CD14-positive monocyte (primary cell): Measurements from ENCODE around the gene CLTCL1. TPM values are rescaled to one million over a fixed set of nuclear protein-coding genes. Genes with fewer than 3 reads are reported as not detected.
"Not testable (repeated sequence)": the region's sequence is repeated elsewhere in the genome, so short reads cannot be mapped to it uniquely, and the experiment has no call there.

Experiments
- DNase-seq, 3 donors: peaks; one replicate each; pipeline ENCODE4 v3.0.0-alpha.2; 2011 to 2022
- H2AFZ ChIP-seq: 2 replicates; pipeline ENCODE4 v1.6.0; 2012; ENCODE audit warnings: mild to moderate bottlenecking, low read depth, low read length, inconsistent platforms; ENCODE audit not compliant: insufficient read depth, poor library complexity, severe bottlenecking
- H3K27ac ChIP-seq, 2 donors: 1 replicate in 1 of 2; 2 replicates in 1 of 2; pipeline ENCODE4 v1.5.1; 2012 to 2013; ENCODE audit warnings: low read length in 2 of 2, control low read depth in 1 of 2, inconsistent platforms in 1 of 2, low read depth in 1 of 2, mild to moderate bottlenecking in 1 of 2
- H3K27me3 ChIP-seq, 2 donors: one replicate each; pipeline versions ENCODE4 v1.6.0 to v1.6.1; 2011 to 2013; ENCODE audit warnings: low read length in 2 of 2; ENCODE audit not compliant: control insufficient read depth in 2 of 2, insufficient read depth in 2 of 2
- H3K36me3 ChIP-seq, 2 donors: replicated peaks in 1 of 2; 1 replicate in 1 of 2; 2 replicates in 1 of 2; pipeline versions ENCODE4 v1.5.1 to v1.6.1; 2012 to 2013; ENCODE audit warnings: low read length in 2 of 2, control low read depth in 1 of 2, inconsistent platforms in 1 of 2, mild to moderate bottlenecking in 1 of 2; ENCODE audit not compliant: insufficient read depth in 2 of 2, control insufficient read depth in 1 of 2
- H3K4me1 ChIP-seq, 2 donors: 1 replicate in 1 of 2; 2 replicates in 1 of 2; pipeline versions ENCODE4 v1.5.1 to v1.6.1; 2012 to 2013; ENCODE audit warnings: low read length in 2 of 2, control low read depth in 1 of 2, inconsistent platforms in 1 of 2, mild to moderate bottlenecking in 1 of 2, moderate library complexity in 1 of 2; ENCODE audit not compliant: insufficient read depth in 2 of 2, control insufficient read depth in 1 of 2
- H3K4me2 ChIP-seq: replicated peaks from 2 replicates; pipeline ENCODE3; 2012; ENCODE audit warnings: low read length, moderate library complexity, mild to moderate bottlenecking; ENCODE audit not compliant: poor library complexity, severe bottlenecking; ENCODE audit errors: extremely low read depth
- H3K4me3 ChIP-seq, 3 experiments: fragments of 200-600 bp in 1 of 3; sonication (generic) in 1 of 3; replicated peaks in 1 of 3; 1 replicate in 2 of 3; 2 replicates in 1 of 3; pipeline ENCODE4 v1.5.1; 2011 to 2013; ENCODE audit warnings: low read length in 3 of 3, mild to moderate bottlenecking in 3 of 3, control low read depth in 2 of 3, low read depth in 2 of 3, inconsistent platforms in 1 of 3, moderate library complexity in 1 of 3
- H3K79me2 ChIP-seq: 2 replicates; pipeline ENCODE4 v1.6.0; 2012; ENCODE audit warnings: mild to moderate bottlenecking, control low read depth, inconsistent platforms, low read length, moderate library complexity; ENCODE audit not compliant: insufficient read depth
- H3K9ac ChIP-seq: 2 replicates; pipeline ENCODE4 v1.6.0; 2017; ENCODE audit warnings: low read length, mild to moderate bottlenecking; ENCODE audit not compliant: insufficient read depth, poor library complexity, severe bottlenecking
- H3K9me3 ChIP-seq, 2 donors: replicated peaks in 1 of 2; 1 replicate in 1 of 2; 2 replicates in 1 of 2; pipeline versions ENCODE4 v1.5.1 to v1.6.1; 2012 to 2013; ENCODE audit warnings: low read length in 2 of 2, control low read depth in 1 of 2; ENCODE audit not compliant: control insufficient read depth in 1 of 2, insufficient read depth in 1 of 2
- H4K20me1 ChIP-seq: 2 replicates; pipeline ENCODE4 v1.6.0; 2012; ENCODE audit warnings: mild to moderate bottlenecking, low read length, control low read depth, moderate library complexity; ENCODE audit not compliant: insufficient read depth
- H3K27ac Mint-ChIP-seq, 7 donors: one replicate each; pipeline ENCODE4 v1.8.0; 2020; ENCODE audit warnings: mild to moderate bottlenecking in 7 of 7, mixed read lengths in 7 of 7, moderate library complexity in 6 of 7, inconsistent platforms in 2 of 7
- H3K27me3 Mint-ChIP-seq, 3 donors: one replicate each; pipeline ENCODE4 v1.8.0; 2021 to 2022; ENCODE audit warnings: low read depth in 3 of 3, mild to moderate bottlenecking in 3 of 3, mixed read lengths in 3 of 3, moderate library complexity in 3 of 3, inconsistent platforms in 1 of 3
- H3K36me3 Mint-ChIP-seq, 2 donors: one replicate each; pipeline ENCODE4 v1.8.0; 2020; ENCODE audit warnings: mixed read lengths in 2 of 2, inconsistent platforms in 1 of 2, mild to moderate bottlenecking in 1 of 2
- H3K4me1 Mint-ChIP-seq: one replicate; pipeline ENCODE4 v1.8.0; 2020; ENCODE audit warnings: mild to moderate bottlenecking, mixed read lengths
- H3K4me3 Mint-ChIP-seq, 2 donors: one replicate each; pipeline ENCODE4 v1.8.0; 2020; ENCODE audit warnings: mild to moderate bottlenecking in 2 of 2, mixed read lengths in 2 of 2, moderate library complexity in 1 of 2
- H3K9me3 Mint-ChIP-seq, 7 donors: one replicate each; pipeline ENCODE4 v1.8.0; 2020 to 2022; ENCODE audit warnings: mixed read lengths in 7 of 7, mild to moderate bottlenecking in 6 of 7, moderate library complexity in 6 of 7, inconsistent platforms in 2 of 7
- CTCF ChIP-seq: fragments of 200-600 bp; IDR thresholded peaks from one replicate; pipeline ENCODE4 v1.8.0; 2022; ENCODE audit warnings: antibody characterized with exemption, mild to moderate bottlenecking
- WGBS: methylation state at CpG from one replicate; pipeline ENCODE4 v1.1.5; 2013; ENCODE audit warnings: missing lambda C conversion rate; ENCODE audit not compliant: insufficient coverage; 5-methylcytosine and 5-hydroxymethylcytosine counted together
- intact Hi-C, 2 donors: fragments of 100-400 bp; cut with micrococcal nuclease; formaldehyde crosslinking; loops; one replicate each; pipeline versions ENCODE4 v1.15.0 to v1.15.1; 2023
- polyA plus RNA-seq, 3 donors: library from polyadenylated mRNA; depleted of rRNA in 1 of 3; unstranded in 2 of 3; stranded (reverse) in 1 of 3; fragments of 300-500 nt in 2 of 3; fragments of >200 nt in 1 of 3; fragmentation: Illumina TruSeq in 2 of 3; gene quantifications; 1 replicate in 2 of 3; 2 replicates in 1 of 3; pipeline ENCODE4 v1.2.3, GENCODE V29; 2012 to 2021

Gene CLTCL1
- polyA plus RNA-seq, 3 donors, result 5.1 to 17.0 (median 6.1) TPM

GRCh38 chr22:19331474-19331873 lies 40.0 kb upstream of the CLTCL1 start:
- Histone ChIP-seq H3K79me2 (no peaks in the 10 kb centered on the region), H3K4me3 (no peak overlapping the region), H3K9me3 (peaks cover 35 to 56% of the 10 kb centered on the region in 2 donors), H4K20me1 (no peaks in the 10 kb centered on the region), H3K4me2 (no peak overlapping the region), H3K4me1 (no peaks in the 10 kb centered on the region), H3K27me3 (no peaks in the 10 kb centered on the region), H2AFZ (no peak overlapping the region), H3K36me3 (peaks cover 62 to 80% of the 10 kb centered on the region in 2 donors), H3K9ac (no peak overlapping the region), H3K27ac (no peak overlapping the region)
- intact Hi-C loops, result no loop called here
- peaks cover 73 to 83% of the 10 kb centered on the region in 2 donors for H3K36me3 Mint-ChIP-seq
- H3K4me3 Mint-ChIP-seq, result no peak overlapping the region
- peak overlapping the region in 1 of 7 donors; percentile 2 for H3K27ac Mint-ChIP-seq
- DNase-seq, result no peak
- WGBS, result 100% methylated on average over 6 of the region's 7 CpGs
- H3K9me3 Mint-ChIP-seq, result peaks cover 49 to 73% (median 52%) of the 10 kb centered on the region in 7 donors
- H3K4me1 Mint-ChIP-seq, result no peaks in the 10 kb centered on the region
- H3K27me3 Mint-ChIP-seq, result no peaks in the 10 kb centered on the region
- TF ChIP-seq CTCF, result no peak

DNA sequence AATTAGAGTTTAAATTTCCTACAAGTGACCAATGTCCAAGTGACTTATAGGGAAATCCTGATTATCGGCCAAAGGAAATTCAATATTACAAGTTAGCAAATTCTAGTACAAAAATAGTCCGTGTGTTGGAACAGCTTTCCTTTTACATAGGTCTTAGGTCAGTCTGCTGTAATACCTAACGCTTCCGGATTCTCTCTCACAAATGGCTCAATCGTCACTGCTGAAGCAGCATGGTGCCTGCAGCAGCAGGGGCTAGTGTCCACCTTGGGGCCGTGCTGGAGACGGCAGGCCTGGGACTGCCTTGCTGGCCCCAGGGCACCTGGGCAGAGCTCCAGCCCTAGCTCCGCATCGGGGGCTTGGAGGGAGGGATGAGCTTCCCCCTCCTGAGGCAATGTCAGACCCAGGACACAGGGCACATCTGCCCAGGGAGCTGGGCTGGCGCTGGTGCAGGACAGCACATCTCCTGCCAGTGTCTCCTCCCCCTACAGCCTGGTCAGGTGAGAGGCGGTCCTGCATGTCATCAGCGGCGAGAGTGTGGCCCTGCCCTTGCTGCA lies 39.4 kb upstream of the CLTCL1 start:
- H3K4me3 Mint-ChIP-seq, result no peak overlapping the region
- DNase-seq, result no peak

DNA sequence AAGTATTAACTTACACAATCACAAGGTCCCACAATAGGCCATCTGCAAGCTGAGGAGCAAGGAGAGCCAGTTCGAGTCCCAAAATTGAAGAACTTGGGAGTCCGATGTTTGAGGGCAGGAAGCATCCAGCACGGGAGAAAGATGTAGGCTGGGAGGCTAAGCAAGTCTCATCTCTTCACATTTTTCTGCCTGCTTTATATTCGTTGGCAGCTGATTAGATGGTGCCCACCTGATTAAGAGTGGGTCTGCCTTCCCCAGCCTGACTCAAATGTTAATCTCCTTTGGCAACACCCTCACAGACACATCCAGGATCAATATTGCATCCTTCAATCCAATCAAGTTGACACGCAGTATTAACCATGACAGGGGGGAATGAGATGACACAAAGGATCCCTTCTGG lies 38.7 kb upstream of the CLTCL1 start:
- H3K4me1 ChIP-seq, H3K9ac ChIP-seq, H3K27me3 Mint-ChIP-seq, H4K20me1 ChIP-seq, DNase-seq, H3K4me3 Mint-ChIP-seq, H3K27ac ChIP-seq, H3K4me1 Mint-ChIP-seq, H2AFZ ChIP-seq, intact Hi-C loops, H3K27me3 ChIP-seq, H3K79me2 ChIP-seq, H3K4me2 ChIP-seq, H3K4me3 ChIP-seq: not testable (repeated sequence)
- H3K27ac Mint-ChIP-seq, result peak overlapping the region in 1 of 7 donors; percentile 54
- H3K9me3 ChIP-seq, result peaks cover 23 to 48% of the 10 kb centered on the region in 2 donors
- peaks cover 40 to 61% (median 44%) of the 10 kb centered on the region in 7 donors for H3K9me3 Mint-ChIP-seq
- peaks cover 50 to 67% of the 10 kb centered on the region in 2 donors for H3K36me3 ChIP-seq
- H3K36me3 Mint-ChIP-seq, result peaks cover 60 to 70% of the 10 kb centered on the region in 2 donors
- WGBS, result 80% methylated on average over 1 of the region's 5 CpGs

More for the DNA sequence above, 39.4 kb upstream of the CLTCL1 start:
- no peak overlapping the region for H3K27ac ChIP-seq
- 99% methylated on average over 8 of the region's 13 CpGs for WGBS
- Mint-ChIP-seq H3K27me3 (no peaks in the 10 kb centered on the region), H3K27ac (no peak overlapping the region), H3K4me1 (no peaks in the 10 kb centered on the region), H3K9me3 (peaks cover 44 to 69% (median 48%) of the 10 kb centered on the region in 7 donors), H3K36me3 (peaks cover 67 to 78% of the 10 kb centered on the region in 2 donors)
- H3K4me2 ChIP-seq, result no peak overlapping the region
- no peak for TF ChIP-seq CTCF
- no peak overlapping the region for H3K9ac ChIP-seq
- no peaks in the 10 kb centered on the region for H3K79me2 ChIP-seq
- H4K20me1 ChIP-seq, result no peaks in the 10 kb centered on the region
- H3K27me3 ChIP-seq, result no peaks in the 10 kb centered on the region
- no peak overlapping the region for H2AFZ ChIP-seq
- intact Hi-C loops, result no loop called here
- peaks cover 30 to 51% of the 10 kb centered on the region in 2 donors for H3K9me3 ChIP-seq
- no peaks in the 10 kb centered on the region for H3K4me1 ChIP-seq
- peaks cover 56 to 75% of the 10 kb centered on the region in 2 donors for H3K36me3 ChIP-seq
- H3K4me3 ChIP-seq, result no peak overlapping the region
